BLaER1 (cell line): Measurements from ENCODE around the gene AQP11.

ENCODE experiments used
- H3K27ac ChIP-seq: shearing (Covaris generic); formaldehyde crosslinking; 2 replicates; pipeline ENCODE4 v1.8.1; 2022
- H3K27me3 ChIP-seq: shearing (Covaris generic); formaldehyde crosslinking; 2 replicates; pipeline ENCODE4 v1.8.1; 2022
- H3K36me3 ChIP-seq: shearing (Covaris generic); formaldehyde crosslinking; 2 replicates; pipeline ENCODE4 v1.8.1; 2022
- H3K4me1 ChIP-seq: shearing (Covaris generic); formaldehyde crosslinking; 2 replicates; pipeline ENCODE4 v1.8.1; 2022
- H3K4me2 ChIP-seq: shearing (Covaris generic); formaldehyde crosslinking; 2 replicates; pipeline ENCODE4 v1.8.1; 2022
- H3K4me3 ChIP-seq: shearing (Covaris generic); formaldehyde crosslinking; 2 replicates; pipeline ENCODE4 v1.8.1; 2022
- H3K9ac ChIP-seq: shearing (Covaris generic); formaldehyde crosslinking; 2 replicates; pipeline ENCODE4 v1.8.1; 2022
- H3K9me3 ChIP-seq: shearing (Covaris generic); formaldehyde crosslinking; 2 replicates; pipeline ENCODE4 v1.8.1; 2022
- H4K20me1 ChIP-seq: shearing (Covaris generic); formaldehyde crosslinking; 2 replicates; pipeline ENCODE4 v1.8.1; 2022
- Cebpa-rat ChIP-seq: shearing (Covaris generic); IDR thresholded peaks from 2 replicates; pipeline ENCODE4 v1.8.1; 2022

AQP11 gene

GRCh38 chr11:77592727-77593126 is 3.0 kb downstream of the AQP11 start:
- no peak for TF ChIP-seq Cebpa-rat
- H3K27me3 ChIP-seq: peaks cover 10% of the 10 kb centered on the region; the same call in 1 of the 2 replicates
- no peaks in the 10 kb centered on the region for H3K36me3 ChIP-seq
- H3K9ac ChIP-seq: no peak overlapping the region
- no peak overlapping the region for H3K27ac ChIP-seq
- H3K4me2 ChIP-seq: no peak overlapping the region
- no peak overlapping the region for H3K4me3 ChIP-seq
- no peaks in the 10 kb centered on the region for H3K9me3 ChIP-seq
- H4K20me1 ChIP-seq: 0 out of 2 replicates have a peak, but pooled peaks cover 5% of the 10 kb centered on the region
- H3K4me1 ChIP-seq: peaks cover 18% of the 10 kb centered on the region

GRCh38 chr11:77593883-77594282 is 4.1 kb downstream of the AQP11 start:
- Histone ChIP-seq H3K27ac (no peak overlapping the region), H3K4me1 (peaks cover 14% of the 10 kb centered on the region), H4K20me1 (0 out of 2 replicates have a peak, but pooled peaks cover 5% of the 10 kb centered on the region), H3K36me3 (no peaks in the 10 kb centered on the region), H3K4me2 (no peak overlapping the region), H3K4me3 (no peak overlapping the region), H3K9me3 (no peaks in the 10 kb centered on the region), H3K9ac (no peak overlapping the region), H3K27me3 (peaks cover 10% of the 10 kb centered on the region; the same call in 1 of the 2 replicates)
- TF ChIP-seq Cebpa-rat: no peak

GRCh38 chr11:77596626-77597025 is 6.9 kb downstream of the AQP11 start:
- Histone ChIP-seq H4K20me1 (no peaks in the 10 kb centered on the region), H3K9me3 (no peaks in the 10 kb centered on the region), H3K27ac (no peak overlapping the region), H3K27me3 (no peaks in the 10 kb centered on the region), H3K36me3 (peaks cover 6% of the 10 kb centered on the region; the same call in 1 of the 2 replicates), H3K9ac (no peak overlapping the region), H3K4me1 (no peaks in the 10 kb centered on the region), H3K4me3 (no peak overlapping the region), H3K4me2 (no peak overlapping the region)
- no peak for TF ChIP-seq Cebpa-rat

GRCh38 chr11:77598195-77598594 is 8.4 kb downstream of the AQP11 start:
- no peak for TF ChIP-seq Cebpa-rat

GRCh38 chr11:77602381-77603088 is 12.8 kb downstream of the AQP11 start:
- Histone ChIP-seq H3K4me1 (no peaks in the 10 kb centered on the region), H4K20me1 (no peaks in the 10 kb centered on the region), H3K9me3 (no peaks in the 10 kb centered on the region), H3K4me2 (no peak overlapping the region), H3K27me3 (no peaks in the 10 kb centered on the region), H3K27ac (no peak overlapping the region), H3K9ac (no peak overlapping the region), H3K4me3 (no peak overlapping the region), H3K36me3 (peaks cover 42% of the 10 kb centered on the region)
- TF ChIP-seq Cebpa-rat: no peak

More at GRCh38 chr11:77598195-77598594, 8.4 kb downstream of the AQP11 start:
- Histone ChIP-seq H3K4me1 (no peaks in the 10 kb centered on the region), H3K4me2 (no peak overlapping the region), H4K20me1 (no peaks in the 10 kb centered on the region), H3K27ac (no peak overlapping the region), H3K9me3 (no peaks in the 10 kb centered on the region), H3K36me3 (peaks cover 13% of the 10 kb centered on the region; the same call in 1 of the 2 replicates), H3K27me3 (no peaks in the 10 kb centered on the region), H3K4me3 (no peak overlapping the region), H3K9ac (no peak overlapping the region)

GRCh38 chr11:77604281-77604680 is 14.5 kb downstream of the AQP11 start:
- Histone ChIP-seq H3K4me1 (no peaks in the 10 kb centered on the region), H3K9me3 (no peaks in the 10 kb centered on the region), H3K9ac (no peak overlapping the region), H3K4me2 (no peak overlapping the region), H3K27me3 (no peaks in the 10 kb centered on the region), H3K36me3 (peaks cover 51% of the 10 kb centered on the region), H3K4me3 (no peak overlapping the region), H4K20me1 (no peaks in the 10 kb centered on the region), H3K27ac (no peak overlapping the region)
- TF ChIP-seq Cebpa-rat: no peak

- Histone ChIP-seq H3K36me3 (peaks cover 71% of the 10 kb centered on the region), H3K4me2 (no peak overlapping the region), H3K9me3 (no peaks in the 10 kb centered on the region)
Measured at GRCh38 chr11:77609234-77609633, 19.5 kb downstream of the AQP11 start.

GRCh38 chr11:77611921-77612320 is 22.2 kb downstream of the AQP11 start:
- H3K4me1 ChIP-seq: no peaks in the 10 kb centered on the region
- no peaks in the 10 kb centered on the region for H4K20me1 ChIP-seq
- no peak overlapping the region for H3K27ac ChIP-seq
- no peak overlapping the region for H3K9ac ChIP-seq
- H3K36me3 ChIP-seq: peaks cover 75% of the 10 kb centered on the region
- H3K9me3 ChIP-seq: no peaks in the 10 kb centered on the region
- no peak overlapping the region for H3K4me2 ChIP-seq
- TF ChIP-seq Cebpa-rat: no peak
- H3K4me3 ChIP-seq: no peak overlapping the region
- H3K27me3 ChIP-seq: no peaks in the 10 kb centered on the region

More at GRCh38 chr11:77609234-77609633, 19.5 kb downstream of the AQP11 start:
- Histone ChIP-seq H3K4me1 (no peaks in the 10 kb centered on the region), H3K9ac (no peak overlapping the region), H3K4me3 (no peak overlapping the region), H4K20me1 (no peaks in the 10 kb centered on the region), H3K27me3 (no peaks in the 10 kb centered on the region), H3K27ac (no peak overlapping the region)
- no peak for TF ChIP-seq Cebpa-rat

- Histone ChIP-seq H3K4me1 (no peaks in the 10 kb centered on the region), H3K36me3 (peaks cover 87% of the 10 kb centered on the region), H4K20me1 (no peaks in the 10 kb centered on the region), H3K9me3 (no peaks in the 10 kb centered on the region), H3K9ac (no peak overlapping the region), H3K27ac (no peak overlapping the region), H3K4me2 (no peak overlapping the region), H3K4me3 (no peak overlapping the region), H3K27me3 (no peaks in the 10 kb centered on the region)
- no peak for TF ChIP-seq Cebpa-rat
Measured at GRCh38 chr11:77617892-77618291, 28.1 kb downstream of the AQP11 start.

GRCh38 chr11:77619576-77620198 is 29.9 kb downstream of the AQP11 start:
- no peak overlapping the region for H3K4me3 ChIP-seq
- no peaks in the 10 kb centered on the region for H3K27me3 ChIP-seq
- peaks cover 93% of the 10 kb centered on the region for H3K36me3 ChIP-seq
- TF ChIP-seq Cebpa-rat: no peak
- no peaks in the 10 kb centered on the region for H4K20me1 ChIP-seq
- no peak overlapping the region for H3K4me2 ChIP-seq
- no peaks in the 10 kb centered on the region for H3K9me3 ChIP-seq
- no peak overlapping the region for H3K27ac ChIP-seq
- H3K9ac ChIP-seq: no peak overlapping the region
- no peaks in the 10 kb centered on the region for H3K4me1 ChIP-seq
